Neutrophil (primary cell): ENCODE data around the gene CORO6.

ENCODE experiments used
- H3K27ac ChIP-seq: fragments of 200-600 bp; sonication (generic); 2 replicates; pipeline ENCODE4 v1.5.1; 2016; ENCODE audit warnings: mild to moderate bottlenecking, moderate library complexity
- H3K27me3 ChIP-seq: fragments of 200-600 bp; sonication (generic); 2 replicates; pipeline ENCODE4 v1.6.0; 2016; ENCODE audit warnings: mild to moderate bottlenecking
- H3K36me3 ChIP-seq: fragments of 200-600 bp; sonication (generic); 2 replicates; pipeline ENCODE4 v1.5.1; 2017
- H3K4me1 ChIP-seq, 2 experiments: fragments of 200-600 bp in 1 of 2; sonication (generic) in 1 of 2; 1 replicate in 1 of 2; 2 replicates in 1 of 2; pipeline versions ENCODE4 v1.5.1 to v1.6.1; 2013 to 2016; ENCODE audit warnings: low read depth in 1 of 2, low read length in 1 of 2, mild to moderate bottlenecking in 1 of 2, moderate library complexity in 1 of 2; ENCODE audit not compliant: control insufficient read depth in 1 of 2, insufficient read depth in 1 of 2
- H3K4me3 ChIP-seq, 2 experiments: fragments of 200-600 bp in 1 of 2; sonication (generic) in 1 of 2; 1 replicate in 1 of 2; 2 replicates in 1 of 2; pipeline ENCODE4 v1.5.1; 2013 to 2016; ENCODE audit warnings: low read depth in 1 of 2, low read length in 1 of 2, mild to moderate bottlenecking in 1 of 2, moderate library complexity in 1 of 2
- H3K9me3 ChIP-seq: fragments of 200-600 bp; sonication (generic); 2 replicates; pipeline ENCODE4 v1.5.1; 2016
- TF ChIP-seq, protein P1 (sequence below): fragments of 200-600 bp; sonication (generic); IDR thresholded peaks from 2 replicates; pipeline ENCODE4 v1.5.1; 2016; ENCODE audit warnings: antibody characterized with exemption

CORO6 gene

DNA sequence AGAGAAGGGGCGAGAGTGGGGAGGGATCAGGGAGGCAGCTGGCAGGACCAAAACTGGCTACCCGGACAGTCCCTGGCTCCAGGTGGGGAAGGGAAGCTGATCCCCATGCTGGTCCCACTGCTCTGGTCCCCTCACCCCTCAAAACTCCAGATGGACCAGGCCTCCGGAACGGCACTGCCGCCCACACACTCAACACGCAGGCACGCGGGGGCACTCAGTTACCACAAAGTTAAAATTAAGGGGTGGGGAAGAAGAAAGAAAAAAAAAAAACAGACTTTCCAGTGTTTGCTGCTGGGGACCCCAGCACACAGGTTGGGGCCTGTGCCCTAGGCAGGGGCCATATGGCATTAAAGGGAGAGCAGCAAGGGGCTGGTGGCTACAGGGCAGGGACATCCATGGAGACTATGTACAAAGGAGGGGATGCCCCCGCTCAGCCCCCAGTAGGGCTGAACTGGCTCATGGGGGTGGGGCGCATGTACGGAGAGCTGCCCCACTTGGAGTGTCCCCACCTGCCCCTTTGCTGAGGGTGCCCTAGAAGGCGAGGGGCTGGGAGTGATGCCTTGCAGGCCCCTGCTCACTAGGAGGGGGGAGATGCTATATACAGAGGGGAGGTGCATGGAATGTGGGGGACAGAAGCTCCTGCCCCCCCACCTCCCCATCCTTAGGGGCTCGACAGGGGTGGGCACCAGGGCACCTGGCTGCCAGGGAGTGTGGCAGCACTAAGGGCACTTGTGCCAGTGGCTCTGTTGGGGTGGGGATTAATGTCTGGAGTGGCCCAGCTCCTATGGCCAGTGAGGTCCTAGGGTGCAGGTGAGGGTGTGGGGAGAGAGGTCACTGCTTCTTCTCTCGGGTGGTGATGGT, 48.6 kb downstream of the CORO6 start:
- Histone ChIP-seq H3K9me3 (no peaks in the 10 kb centered on the region), H3K27me3 (peaks cover 16% of the 10 kb centered on the region), H3K4me3 (no peak overlapping the region), H3K27ac (no peak overlapping the region), H3K36me3 (peaks cover 47% of the 10 kb centered on the region), H3K4me1 (peaks cover 3 to 10% of the 10 kb centered on the region in 2 experiments)
- TF ChIP-seq, protein P1, sequence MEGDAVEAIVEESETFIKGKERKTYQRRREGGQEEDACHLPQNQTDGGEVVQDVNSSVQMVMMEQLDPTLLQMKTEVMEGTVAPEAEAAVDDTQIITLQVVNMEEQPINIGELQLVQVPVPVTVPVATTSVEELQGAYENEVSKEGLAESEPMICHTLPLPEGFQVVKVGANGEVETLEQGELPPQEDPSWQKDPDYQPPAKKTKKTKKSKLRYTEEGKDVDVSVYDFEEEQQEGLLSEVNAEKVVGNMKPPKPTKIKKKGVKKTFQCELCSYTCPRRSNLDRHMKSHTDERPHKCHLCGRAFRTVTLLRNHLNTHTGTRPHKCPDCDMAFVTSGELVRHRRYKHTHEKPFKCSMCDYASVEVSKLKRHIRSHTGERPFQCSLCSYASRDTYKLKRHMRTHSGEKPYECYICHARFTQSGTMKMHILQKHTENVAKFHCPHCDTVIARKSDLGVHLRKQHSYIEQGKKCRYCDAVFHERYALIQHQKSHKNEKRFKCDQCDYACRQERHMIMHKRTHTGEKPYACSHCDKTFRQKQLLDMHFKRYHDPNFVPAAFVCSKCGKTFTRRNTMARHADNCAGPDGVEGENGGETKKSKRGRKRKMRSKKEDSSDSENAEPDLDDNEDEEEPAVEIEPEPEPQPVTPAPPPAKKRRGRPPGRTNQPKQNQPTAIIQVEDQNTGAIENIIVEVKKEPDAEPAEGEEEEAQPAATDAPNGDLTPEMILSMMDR = no peak

DNA sequence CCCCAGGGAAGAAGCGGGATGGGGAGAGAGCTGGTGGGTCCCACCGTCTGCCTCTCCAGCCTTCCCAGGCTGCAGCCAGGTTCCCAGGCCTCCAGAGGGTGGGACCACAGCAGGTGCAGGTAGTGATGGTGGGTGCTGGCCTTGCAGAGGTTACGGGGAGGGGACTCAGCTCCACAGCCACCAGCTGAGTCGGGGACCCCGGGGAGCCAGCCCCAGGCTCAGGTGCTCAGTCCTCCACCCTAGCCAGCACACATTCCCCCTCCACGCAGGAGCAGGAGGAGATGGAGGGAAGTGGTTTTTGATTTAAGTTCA, 49.2 kb downstream of the CORO6 start:
- Histone ChIP-seq H3K4me1 (peaks cover 8 to 15% of the 10 kb centered on the region in 2 experiments), H3K36me3 (peaks cover 47% of the 10 kb centered on the region)

DNA sequence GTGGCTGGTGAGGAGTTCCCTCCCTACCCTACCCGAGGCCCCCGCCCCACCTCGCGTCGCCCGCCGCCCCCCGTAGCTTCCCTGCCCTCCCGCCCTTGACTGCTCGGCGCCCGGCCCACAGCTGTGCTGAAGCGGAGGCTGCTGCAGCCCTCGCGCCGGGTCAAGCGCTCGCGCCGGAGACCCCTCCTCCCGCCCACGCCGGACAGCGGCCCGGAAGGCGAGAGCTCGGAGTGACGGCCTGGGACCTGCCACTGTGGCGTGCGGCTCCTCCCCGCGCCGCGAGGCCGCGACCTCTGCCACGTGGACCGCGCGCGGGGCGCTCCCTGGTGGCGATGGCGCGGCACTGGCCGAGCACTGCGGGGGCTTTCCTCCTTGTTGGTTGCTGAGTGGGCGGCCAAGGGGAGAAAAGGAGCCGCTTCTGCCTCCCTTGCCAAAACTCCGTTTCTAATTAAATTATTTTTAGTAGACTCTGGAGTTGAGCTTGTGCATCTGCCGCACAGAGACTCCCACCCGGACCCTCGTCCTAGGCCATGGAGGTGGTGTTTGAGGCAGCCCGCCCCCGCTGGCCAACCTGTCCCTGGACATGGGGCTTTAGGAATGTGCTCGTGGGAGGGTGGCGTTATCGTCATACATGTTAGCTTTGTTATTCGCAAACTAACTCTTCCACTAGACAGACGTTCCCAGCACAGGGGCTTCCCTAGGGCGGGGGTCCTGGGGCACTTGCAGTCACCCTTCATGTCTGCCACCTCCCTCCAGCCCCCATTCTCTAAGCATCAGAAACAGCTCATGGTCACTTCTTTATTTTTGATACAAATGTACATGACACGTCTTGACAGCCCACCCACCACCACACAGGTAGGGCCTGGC, 49.8 kb downstream of the CORO6 start:
- Histone ChIP-seq H3K9me3 (no peaks in the 10 kb centered on the region), H3K4me3 (peak overlapping the region in 1 of 2 experiments; percentile 18), H3K36me3 (peaks cover 43% of the 10 kb centered on the region), H3K4me1 (peaks cover 12 to 19% of the 10 kb centered on the region in 2 experiments), H3K27me3 (peaks cover 28% of the 10 kb centered on the region), H3K27ac (no peak overlapping the region)
- TF ChIP-seq, protein P1 = no peak

More for the DNA sequence above, 49.2 kb downstream of the CORO6 start:
- no peak overlapping the region for H3K27ac ChIP-seq
- no peak overlapping the region for H3K4me3 ChIP-seq
- peaks cover 22% of the 10 kb centered on the region for H3K27me3 ChIP-seq
- TF ChIP-seq, protein P1 = no peak
- no peaks in the 10 kb centered on the region for H3K9me3 ChIP-seq

DNA sequence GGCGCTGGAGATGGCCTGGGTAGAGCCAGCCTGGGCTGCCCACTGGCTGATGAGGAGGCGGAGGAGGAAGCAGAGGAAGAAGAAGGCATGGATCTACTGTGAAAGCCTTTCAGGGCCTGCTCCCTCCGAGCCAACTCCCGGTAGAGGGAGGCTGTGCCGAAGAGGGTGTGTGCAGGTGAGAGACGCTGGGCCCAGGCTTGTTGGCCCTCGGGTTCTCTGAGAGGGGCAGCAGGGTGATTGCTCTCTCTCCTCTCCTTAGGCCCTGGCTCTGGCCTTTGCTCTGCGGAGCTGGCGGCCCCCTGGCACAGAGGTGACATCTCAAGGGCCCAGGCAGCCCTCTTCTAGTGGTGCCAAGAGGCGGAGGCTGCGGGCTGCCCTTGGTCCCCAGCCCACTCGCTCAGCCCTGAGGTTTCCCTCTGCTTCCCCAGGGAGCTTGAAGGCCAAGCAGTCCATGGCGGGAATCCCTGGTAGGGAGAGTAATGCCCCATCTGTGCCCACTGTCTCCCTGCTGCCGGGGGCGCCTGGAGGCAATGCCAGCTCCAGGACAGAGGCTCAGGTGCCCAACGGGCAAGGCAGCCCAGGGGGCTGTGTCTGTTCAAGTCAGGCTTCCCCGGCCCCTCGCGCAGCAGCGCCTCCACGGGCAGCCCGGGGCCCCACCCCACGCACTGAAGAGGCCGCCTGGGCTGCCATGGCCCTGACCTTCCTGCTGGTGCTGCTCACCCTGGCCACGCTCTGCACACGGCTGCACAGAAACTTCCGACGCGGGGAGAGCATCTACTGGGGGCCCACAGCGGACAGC, 50.6 kb downstream of the CORO6 start:
- TF ChIP-seq, protein P1 = no peak
- no peaks in the 10 kb centered on the region for H3K9me3 ChIP-seq
- H3K27ac ChIP-seq = no peak overlapping the region
- peaks cover 35% of the 10 kb centered on the region for H3K36me3 ChIP-seq
- H3K4me1 ChIP-seq = peaks cover 20 to 27% of the 10 kb centered on the region in 2 experiments
- peaks cover 36% of the 10 kb centered on the region for H3K27me3 ChIP-seq
- peak overlapping the region in 1 of 2 experiments; percentile 18 for H3K4me3 ChIP-seq

DNA sequence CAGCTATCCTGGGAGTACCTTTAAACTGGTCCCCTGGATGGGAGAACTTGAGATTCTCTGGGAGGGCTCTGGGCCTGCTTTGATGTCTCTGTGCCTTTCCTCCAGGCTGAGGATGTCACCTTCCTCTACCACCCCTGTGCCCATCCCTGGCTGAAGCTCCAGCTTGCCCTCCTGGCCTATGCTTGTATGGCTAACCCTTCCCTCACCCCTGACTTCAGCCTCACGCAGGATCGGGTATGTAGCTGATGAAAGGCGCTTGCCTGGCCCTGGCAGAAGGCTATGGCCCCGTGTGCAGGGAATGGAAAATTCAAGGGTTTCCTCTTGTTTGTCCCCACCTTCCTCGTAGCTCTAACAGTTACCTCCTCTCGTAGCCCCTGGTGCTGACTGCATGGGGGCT, 51.2 kb downstream of the CORO6 start:
- Histone ChIP-seq H3K4me3 (no peak overlapping the region), H3K4me1 (peaks cover 24 to 33% of the 10 kb centered on the region in 2 experiments), H3K36me3 (peaks cover 29% of the 10 kb centered on the region), H3K27me3 (peaks cover 42% of the 10 kb centered on the region), H3K27ac (no peak overlapping the region), H3K9me3 (no peaks in the 10 kb centered on the region)
- TF ChIP-seq, protein P1 = no peak
